Right lobe of liver (tissue), 6 donors: ENCODE data around the gene FSTL4. TPM values are rescaled to one million over a fixed set of nuclear protein-coding genes. Genes with fewer than 3 reads are reported as not detected.

Experiments
- ATAC-seq, 4 donors: fragments of 200-7000 bp; cut with Tn5 transposase; one replicate each; pipeline ENCODE4 v1.9.1; 2020; ENCODE audit warnings: mild to moderate bottlenecking in 4 of 4, moderate library complexity in 4 of 4
- DNase-seq, 3 donors: peaks; one replicate each; pipeline ENCODE4 v3.0.0-alpha.2; 2020
- H3K27ac ChIP-seq, 3 donors: fragments of 200-600 bp; one replicate each; pipeline ENCODE4 v1.8.0; 2022
- H3K27me3 ChIP-seq, 2 donors: fragments of 200-600 bp; one replicate each; pipeline ENCODE4 v1.8.0; 2022
- H3K36me3 ChIP-seq, 4 donors: fragments of 200-600 bp; sonication (generic) in 1 of 4; one replicate each; pipeline versions ENCODE4 v1.5.1 to v1.8.0; 2017 to 2022; ENCODE audit warnings: control low read depth in 1 of 4
- H3K4me1 ChIP-seq, 4 donors: fragments of 200-600 bp; sonication (generic) in 1 of 4; one replicate each; pipeline versions ENCODE4 v1.5.1 to v1.8.0; 2017 to 2022; ENCODE audit warnings: control low read depth in 1 of 4
- H3K4me3 ChIP-seq, 3 donors: fragments of 200-600 bp; one replicate each; pipeline ENCODE4 v1.8.0; 2022
- H3K9me3 ChIP-seq, 4 donors: fragments of 200-600 bp; sonication (generic) in 1 of 4; one replicate each; pipeline versions ENCODE4 v1.5.1 to v1.8.0; 2017 to 2022; ENCODE audit warnings: control low read depth in 1 of 4
- POLR2A ChIP-seq: fragments of 450-650 bp; IDR thresholded peaks from one replicate; pipeline ENCODE4 v1.6.1; 2017; ENCODE audit warnings: antibody characterized with exemption, mild to moderate bottlenecking
- WGBS: methylation state at CpG from one replicate; pipeline ENCODE4 v1.1.6; 2018; ENCODE audit warnings: low coverage, low lambda C conversion rate; ENCODE audit not compliant: insufficient coverage; ENCODE audit errors: missing lambda C conversion rate; 5-methylcytosine and 5-hydroxymethylcytosine counted together
- intact Hi-C, 2 donors: fragments of 100-400 bp; cut with DNase I; formaldehyde crosslinking; loops; one replicate each; pipeline versions ENCODE4 v1.11.2 to v1.14.1; 2022
- total RNA-seq, 6 experiments: library from RNA; depleted of rRNA in 2 of 6; stranded (reverse); fragments of >200 nt in 2 of 6; fragmentation: NEBNext Ultra II Directional in 3 of 6; extraction: Animal tissue kit (Norgen Biotek cat#: 25700) in 3 of 6; gene quantifications; one replicate each; pipeline versions ENCODE4 v1.1.0 to v1.2.4, GENCODE V29; 2016 to 2023
- TF ChIP-seq, protein P1 (sequence below), 4 donors: fragments of 200-600 bp in 3 of 4; fragments of 450-650 bp in 1 of 4; IDR thresholded peaks; one replicate each; pipeline versions ENCODE4 v1.5.1 to v1.8.0; 2016 to 2022; ENCODE audit warnings: antibody characterized with exemption in 4 of 4, mild to moderate bottlenecking in 2 of 4
- donor health status: DM: no; HTN: yes; CAD: no.
- donor health status: DM: no; HTN: no; CAD: no.
- donor health status: DM: no; HTN: no; CAD: no.
- donor health status: DM: no; HTN: yes; CAD: no.
- donor health status: DM: no; HTN: yes; CAD: no.

FSTL4 gene
- total RNA-seq, 6 experiments from 2014 or later = 0.62 to 1.3 (median 0.80) TPM; not detected in 3

GRCh38 chr5:133205649-133206048 is 406.7 kb downstream of the FSTL4 start:
- no peak overlapping the region for H3K4me3 ChIP-seq
- no peaks in the 10 kb centered on the region for H3K36me3 ChIP-seq
- no peaks in the 10 kb centered on the region for H3K4me1 ChIP-seq
- no peaks in the 10 kb centered on the region for H3K9me3 ChIP-seq
- DNase-seq (no peak), ATAC-seq (no peak)
- H3K27me3 ChIP-seq = no peaks in the 10 kb centered on the region
- TF ChIP-seq, protein P1, sequence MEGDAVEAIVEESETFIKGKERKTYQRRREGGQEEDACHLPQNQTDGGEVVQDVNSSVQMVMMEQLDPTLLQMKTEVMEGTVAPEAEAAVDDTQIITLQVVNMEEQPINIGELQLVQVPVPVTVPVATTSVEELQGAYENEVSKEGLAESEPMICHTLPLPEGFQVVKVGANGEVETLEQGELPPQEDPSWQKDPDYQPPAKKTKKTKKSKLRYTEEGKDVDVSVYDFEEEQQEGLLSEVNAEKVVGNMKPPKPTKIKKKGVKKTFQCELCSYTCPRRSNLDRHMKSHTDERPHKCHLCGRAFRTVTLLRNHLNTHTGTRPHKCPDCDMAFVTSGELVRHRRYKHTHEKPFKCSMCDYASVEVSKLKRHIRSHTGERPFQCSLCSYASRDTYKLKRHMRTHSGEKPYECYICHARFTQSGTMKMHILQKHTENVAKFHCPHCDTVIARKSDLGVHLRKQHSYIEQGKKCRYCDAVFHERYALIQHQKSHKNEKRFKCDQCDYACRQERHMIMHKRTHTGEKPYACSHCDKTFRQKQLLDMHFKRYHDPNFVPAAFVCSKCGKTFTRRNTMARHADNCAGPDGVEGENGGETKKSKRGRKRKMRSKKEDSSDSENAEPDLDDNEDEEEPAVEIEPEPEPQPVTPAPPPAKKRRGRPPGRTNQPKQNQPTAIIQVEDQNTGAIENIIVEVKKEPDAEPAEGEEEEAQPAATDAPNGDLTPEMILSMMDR (IDR thresholded peaks at IDR 0.05) = no peak
- no peak for TF ChIP-seq POLR2A
- WGBS = 80% methylated on average over 4 of the region's 4 CpGs
- intact Hi-C loops = no loop called here
- no peak overlapping the region for H3K27ac ChIP-seq

DNA sequence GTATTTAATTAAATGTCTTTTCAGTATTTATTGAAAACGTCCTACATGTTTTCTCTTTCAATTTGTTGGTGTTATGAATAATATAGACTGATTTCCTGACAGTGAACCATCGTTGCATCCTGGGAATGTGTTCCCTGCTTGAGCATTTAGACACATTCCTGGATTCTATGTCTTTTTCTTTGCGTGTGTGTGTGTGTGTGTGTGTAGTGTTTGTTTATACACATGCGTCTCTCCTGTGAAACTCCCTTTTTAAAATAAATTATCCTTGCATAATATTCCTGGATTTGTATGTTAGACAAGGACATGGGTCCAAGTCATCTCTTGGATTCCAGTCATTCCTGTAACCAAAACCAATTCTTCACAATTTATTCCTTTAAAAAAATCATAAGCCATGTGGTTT is 407.1 kb downstream of the FSTL4 start:
- Histone ChIP-seq H3K27ac (no peak overlapping the region), H3K9me3 (no peaks in the 10 kb centered on the region), H3K27me3 (no peaks in the 10 kb centered on the region), H3K36me3 (no peaks in the 10 kb centered on the region), H3K4me1 (no peaks in the 10 kb centered on the region), H3K4me3 (no peak overlapping the region)
- intact Hi-C loops = no loop called here
- DNase-seq (no peak), ATAC-seq (no peak)
- 59% methylated on average over 3 of the region's 4 CpGs for WGBS
- no peak for TF ChIP-seq POLR2A
- TF ChIP-seq, protein P1 (IDR thresholded peaks at IDR 0.05) = no peak

DNA sequence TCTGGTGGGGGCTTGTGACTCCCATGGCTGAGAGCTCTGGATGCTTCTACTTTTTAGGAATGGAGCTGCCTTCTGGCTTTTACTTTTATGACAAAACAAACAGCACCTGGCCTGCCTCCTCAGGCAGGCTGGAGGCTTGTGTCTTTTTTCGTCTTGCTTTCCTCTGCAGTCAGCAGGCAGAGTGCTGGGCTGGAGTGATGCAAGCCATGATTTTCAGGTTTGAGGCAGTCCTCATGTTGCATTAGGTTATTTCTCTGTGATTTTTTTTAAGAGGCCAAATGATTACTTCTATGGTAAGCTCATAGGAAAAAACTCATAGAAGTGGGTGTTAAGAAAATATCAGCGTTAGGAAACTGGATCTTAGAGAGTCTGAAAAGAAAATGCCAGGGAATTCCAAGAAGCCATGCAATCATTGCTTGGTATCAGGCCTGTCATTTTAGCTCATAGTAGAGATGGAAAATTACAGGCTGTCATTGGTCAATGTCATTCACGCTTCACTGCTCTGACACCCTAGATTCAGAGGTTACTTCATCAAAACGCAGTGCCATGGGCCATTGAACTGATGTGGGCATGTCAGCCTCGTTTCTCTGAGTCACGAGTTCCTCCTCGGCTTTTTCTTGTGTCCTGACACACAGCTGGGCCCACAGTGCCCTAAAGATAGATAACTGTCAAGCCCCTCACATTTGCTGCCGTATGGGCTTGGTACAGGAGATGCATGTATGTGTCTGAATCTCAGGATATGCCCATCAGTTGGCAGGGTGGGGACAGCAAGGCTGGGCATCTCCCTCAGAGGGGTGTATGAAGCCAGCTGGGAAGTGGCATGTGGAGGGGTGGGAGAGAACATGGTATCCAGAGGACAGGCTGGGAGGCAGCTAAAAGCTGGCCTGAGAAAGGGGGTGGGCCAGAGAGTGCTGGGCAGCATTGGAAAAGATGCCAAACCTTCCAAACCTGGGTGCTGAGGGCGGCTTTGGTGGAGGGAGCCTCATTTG is 408.7 kb downstream of the FSTL4 start:
- Histone ChIP-seq H3K4me1 (no peaks in the 10 kb centered on the region), H3K27ac (no peak overlapping the region), H3K4me3 (no peak overlapping the region), H3K36me3 (no peaks in the 10 kb centered on the region), H3K9me3 (no peaks in the 10 kb centered on the region), H3K27me3 (no peaks in the 10 kb centered on the region)
- DNase-seq (no peak), ATAC-seq (no peak)
- intact Hi-C loops = no loop called here
- TF ChIP-seq, protein P1 (IDR thresholded peaks at IDR 0.05) = no peak
- WGBS = 61% methylated on average over 7 of the region's 9 CpGs

GRCh38 chr5:133202066-133202665 is 410.2 kb downstream of the FSTL4 start:
- 75% methylated on average over 6 of the region's 8 CpGs for WGBS
- intact Hi-C loops = no loop called here
- ATAC-seq = no peak

More at GRCh38 chr5:133202066-133202665, 410.2 kb downstream of the FSTL4 start:
- no peak for DNase-seq
- Histone ChIP-seq H3K9me3 (no peaks in the 10 kb centered on the region), H3K36me3 (no peaks in the 10 kb centered on the region), H3K27ac (no peak overlapping the region), H3K4me3 (no peak overlapping the region), H3K27me3 (no peaks in the 10 kb centered on the region), H3K4me1 (no peaks in the 10 kb centered on the region)
- TF ChIP-seq, protein P1 (IDR thresholded peaks at IDR 0.05) = no peak
- TF ChIP-seq POLR2A = no peak
